HG02943 (cell line): ENCODE data around the gene CD8B.
"Not testable (repeated sequence)": the region's sequence is repeated elsewhere in the genome, so short reads cannot be mapped to it uniquely, and the experiment has no call there.

ENCODE experiments used
- ATAC-seq: cut with Tn5 transposase; IDR thresholded peaks from one replicate; pipeline ENCODE4 v1.9.1; 2021; ENCODE audit warnings: mild to moderate bottlenecking, low read depth, moderate library complexity; ENCODE audit not compliant: unreplicated experiment

CD8B gene

GRCh38 chr2:86836915-86837695, 24.6 kb downstream of the CD8B start:
- ATAC-seq: not testable (repeated sequence)

- not testable (repeated sequence) for ATAC-seq
Measured at GRCh38 chr2:86835548-86835889, 26.2 kb downstream of the CD8B start.

GRCh38 chr2:86833315-86833714, 28.4 kb downstream of the CD8B start:
- no peak for ATAC-seq

- no peak for ATAC-seq
Measured at GRCh38 chr2:86832334-86833096, 29.2 kb downstream of the CD8B start.

- ATAC-seq: no peak
Measured at GRCh38 chr2:86831537-86831936, 30.1 kb downstream of the CD8B start.

GRCh38 chr2:86826951-86827350, 34.7 kb downstream of the CD8B start:
- no peak for ATAC-seq

- no peak for ATAC-seq
Measured at GRCh38 chr2:86825693-86826381, 35.8 kb downstream of the CD8B start.

- no peak for ATAC-seq
Measured at GRCh38 chr2:86825036-86825692, 36.5 kb downstream of the CD8B start.

- ATAC-seq: no peak
Measured at GRCh38 chr2:86822668-86823345, 38.9 kb downstream of the CD8B start.

- no peak for ATAC-seq
Measured at GRCh38 chr2:86821842-86822241, 39.8 kb downstream of the CD8B start.

GRCh38 chr2:86821306-86821705, 40.4 kb downstream of the CD8B start:
- no peak for ATAC-seq

- ATAC-seq: no peak
Measured at GRCh38 chr2:86818957-86819356, 42.7 kb downstream of the CD8B start.

- ATAC-seq: no peak
Measured at GRCh38 chr2:86818114-86818801, 43.4 kb downstream of the CD8B start.

GRCh38 chr2:86815611-86816010, 46.1 kb downstream of the CD8B start:
- no peak for ATAC-seq

- ATAC-seq: no peak
Measured at GRCh38 chr2:86809481-86810121, 52.1 kb downstream of the CD8B start.

GRCh38 chr2:86808315-86809161, 53.1 kb downstream of the CD8B start:
- peak; percentile 88 for ATAC-seq

GRCh38 chr2:86807468-86808275, 54.0 kb downstream of the CD8B start:
- no peak for ATAC-seq

GRCh38 chr2:86807133-86807467, 54.6 kb downstream of the CD8B start:
- ATAC-seq: no peak
